Hepatocyte (in vitro differentiated cells): Measurements from ENCODE around the gene SLC9A1. TPM values are rescaled to one million over a fixed set of nuclear protein-coding genes. Genes with fewer than 3 reads are reported as not detected.

Experiments used
- DNase-seq: peaks from one replicate; pipeline ENCODE4 v3.0.0-alpha.2; 2016; ENCODE audit warnings: low spot score
- H2AFZ ChIP-seq: fragments of 200-600 bp; sonication (generic); 2 replicates; pipeline ENCODE4 v1.6.0; 2016; ENCODE audit warnings: antibody characterized with exemption, mild to moderate bottlenecking
- H3K27ac ChIP-seq: fragments of 200-600 bp; sonication (generic); 2 replicates; pipeline ENCODE4 v1.5.1; 2016; ENCODE audit warnings: mild to moderate bottlenecking
- H3K27me3 ChIP-seq: fragments of 200-600 bp; sonication (generic); 2 replicates; pipeline ENCODE4 v1.6.1; 2016
- H3K36me3 ChIP-seq: fragments of 200-600 bp; sonication (generic); replicated peaks from 2 replicates; pipeline ENCODE4 v1.5.1; 2016; ENCODE audit warnings: low read depth; ENCODE audit not compliant: insufficient read depth
- H3K4me1 ChIP-seq: fragments of 200-600 bp; sonication (generic); 2 replicates; pipeline ENCODE4 v1.5.1; 2016; ENCODE audit warnings: mild to moderate bottlenecking, moderate library complexity; ENCODE audit not compliant: insufficient read depth
- H3K4me2 ChIP-seq: fragments of 200-600 bp; sonication (generic); 2 replicates; pipeline ENCODE4 v1.6.0; 2016
- H3K4me3 ChIP-seq: fragments of 200-600 bp; sonication (generic); 2 replicates; pipeline ENCODE4 v1.5.1; 2016; ENCODE audit warnings: mild to moderate bottlenecking
- H3K79me2 ChIP-seq: fragments of 200-600 bp; sonication (generic); 2 replicates; pipeline ENCODE4 v1.6.0; 2017; ENCODE audit warnings: mild to moderate bottlenecking
- H3K9me2 ChIP-seq: fragments of 200-600 bp; sonication (generic); replicated peaks from 2 replicates; pipeline ENCODE4 v1.6.0; 2017; ENCODE audit warnings: mild to moderate bottlenecking; ENCODE audit not compliant: insufficient read depth
- H3K9me3 ChIP-seq: fragments of 200-600 bp; sonication (generic); 2 replicates; pipeline ENCODE4 v1.5.1; 2016; ENCODE audit warnings: low read depth, mild to moderate bottlenecking
- H4K20me1 ChIP-seq: fragments of 200-600 bp; sonication (generic); 2 replicates; pipeline ENCODE4 v1.6.0; 2016; ENCODE audit warnings: mild to moderate bottlenecking; ENCODE audit not compliant: insufficient read depth, poor library complexity, severe bottlenecking
- CTCF ChIP-seq: fragments of 200-600 bp; sonication (generic); IDR thresholded peaks from 2 replicates; pipeline ENCODE4 v1.5.1; 2016; ENCODE audit warnings: antibody characterized with exemption, mild to moderate bottlenecking; ENCODE audit not compliant: poor library complexity
- EZH2 ChIP-seq: fragments of 200-600 bp; sonication (generic); IDR thresholded peaks from 2 replicates; pipeline ENCODE4 v1.6.1; 2016; ENCODE audit warnings: antibody characterized with exemption, mild to moderate bottlenecking, borderline replicate concordance
- EZH2phosphoT487 ChIP-seq: fragments of 200-600 bp; sonication (generic); IDR thresholded peaks from one replicate; pipeline ENCODE4 v1.6.1; 2018; ENCODE audit warnings: antibody characterized with exemption, mild to moderate bottlenecking, low read depth, moderate library complexity; ENCODE audit not compliant: unreplicated experiment, severe bottlenecking
- WGBS: methylation state at CpG from one replicate; pipeline ENCODE4 v1.1.6; 2016; ENCODE audit warnings: low lambda C conversion rate; ENCODE audit errors: missing lambda C conversion rate; 5-methylcytosine and 5-hydroxymethylcytosine counted together
- polyA plus RNA-seq: library from polyadenylated mRNA; unstranded; fragments of >200 nt; fragmentation: Nextera tagmentation; extraction: Ambion mirVana; gene quantifications from 2 replicates; pipeline ENCODE4 v1.2.1, GENCODE V29; 2016
- total RNA-seq: library from RNA; depleted of rRNA; stranded (reverse); fragments of >200 nt; gene quantifications from 2 replicates; pipeline ENCODE4 v1.2.3, GENCODE V29; 2014

The SLC9A1 gene
- total and polyA plus RNA-seq, 2 experiments from 2014 or later, result 13.3 to 31.3 TPM

- Histone ChIP-seq H3K9me2 (no peaks in the 10 kb centered on the region), H3K4me2 (peak overlapping the region; percentile 50), H3K27ac (peak overlapping the region; percentile 95), H3K4me3 (no peak overlapping the region), H3K9me3 (no peaks in the 10 kb centered on the region), H3K79me2 (no peaks in the 10 kb centered on the region), H3K36me3 (no peaks in the 10 kb centered on the region), H2AFZ (no peak overlapping the region), H3K27me3 (no peaks in the 10 kb centered on the region), H4K20me1 (no peaks in the 10 kb centered on the region), H3K4me1 (peaks cover 25% of the 10 kb centered on the region)
- TF ChIP-seq EZH2phosphoT487 (no peak), EZH2 (no peak), CTCF (no peak)
- peak; percentile 84 for DNase-seq
- 30% methylated on average over 4 of the region's 4 CpGs for WGBS
Measured at GRCh38 chr1:27099135-27099586, 55.8 kb downstream of the SLC9A1 start.

- no peak overlapping the region for H3K4me3 ChIP-seq
- no peak overlapping the region for H2AFZ ChIP-seq
- H3K9me3 ChIP-seq, result no peaks in the 10 kb centered on the region
- H3K36me3 ChIP-seq, result no peaks in the 10 kb centered on the region
- TF ChIP-seq EZH2 (no peak), CTCF (no peak), EZH2phosphoT487 (no peak)
- H3K9me2 ChIP-seq, result no peaks in the 10 kb centered on the region
- 81% methylated on average over 14 of the region's 14 CpGs for WGBS
- H3K4me2 ChIP-seq, result peak overlapping the region; percentile 50
- no peaks in the 10 kb centered on the region for H4K20me1 ChIP-seq
- H3K27ac ChIP-seq, result peak overlapping the region; percentile 95
- peaks cover 25% of the 10 kb centered on the region for H3K4me1 ChIP-seq
- no peaks in the 10 kb centered on the region for H3K79me2 ChIP-seq
- H3K27me3 ChIP-seq, result no peaks in the 10 kb centered on the region
- DNase-seq, result no peak
Measured at GRCh38 chr1:27098431-27099134, 56.3 kb downstream of the SLC9A1 start.

- no peak overlapping the region for H3K4me3 ChIP-seq
- DNase-seq, result peak; percentile 84
- H3K36me3 ChIP-seq, result no peaks in the 10 kb centered on the region
- H3K4me2 ChIP-seq, result no peak overlapping the region
- H3K9me2 ChIP-seq, result no peaks in the 10 kb centered on the region
- H3K9me3 ChIP-seq, result no peaks in the 10 kb centered on the region
- no peak overlapping the region for H2AFZ ChIP-seq
- no peaks in the 10 kb centered on the region for H3K27me3 ChIP-seq
- no peak overlapping the region for H3K27ac ChIP-seq
- H4K20me1 ChIP-seq, result no peaks in the 10 kb centered on the region
- peak; percentile 95 for TF ChIP-seq CTCF
- no peak for TF ChIP-seq EZH2
- no peak for TF ChIP-seq EZH2phosphoT487
- peaks cover 25% of the 10 kb centered on the region for H3K4me1 ChIP-seq
- H3K79me2 ChIP-seq, result no peaks in the 10 kb centered on the region
- WGBS, result 2% methylated on average over 5 of the region's 5 CpGs
Measured at GRCh38 chr1:27097484-27097917, 57.4 kb downstream of the SLC9A1 start.
